ENCODE results near the gene NPAS3. TPM values are rescaled to one million over a fixed set of nuclear protein-coding genes. Genes with fewer than 3 reads are reported as not detected.

The NPAS3 gene
- total RNA-seq, 2 donors from 2014 or later: 0.33 to 0.78 TPM

DNA sequence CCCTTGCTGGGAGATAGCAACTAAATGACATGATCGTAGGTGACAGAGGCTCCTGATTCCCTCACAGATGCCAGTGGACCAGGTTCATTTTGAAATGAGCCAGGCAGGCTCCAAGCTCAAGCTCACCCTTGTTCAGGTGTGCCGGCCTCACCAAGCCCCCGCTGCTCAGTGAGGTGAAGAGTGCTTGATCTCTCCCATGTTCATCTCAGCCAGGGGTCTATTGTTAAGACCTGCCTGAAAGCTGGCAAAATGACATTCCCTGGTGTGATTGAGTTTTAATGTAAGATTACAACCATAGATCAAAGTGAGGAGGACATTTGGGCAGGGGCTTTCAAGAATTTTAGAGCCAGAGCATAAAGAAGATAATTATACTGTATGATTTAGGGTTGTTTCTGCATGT is 514.3 kb downstream of the NPAS3 start:
- no peak overlapping the region for H3K27ac ChIP-seq

DNA sequence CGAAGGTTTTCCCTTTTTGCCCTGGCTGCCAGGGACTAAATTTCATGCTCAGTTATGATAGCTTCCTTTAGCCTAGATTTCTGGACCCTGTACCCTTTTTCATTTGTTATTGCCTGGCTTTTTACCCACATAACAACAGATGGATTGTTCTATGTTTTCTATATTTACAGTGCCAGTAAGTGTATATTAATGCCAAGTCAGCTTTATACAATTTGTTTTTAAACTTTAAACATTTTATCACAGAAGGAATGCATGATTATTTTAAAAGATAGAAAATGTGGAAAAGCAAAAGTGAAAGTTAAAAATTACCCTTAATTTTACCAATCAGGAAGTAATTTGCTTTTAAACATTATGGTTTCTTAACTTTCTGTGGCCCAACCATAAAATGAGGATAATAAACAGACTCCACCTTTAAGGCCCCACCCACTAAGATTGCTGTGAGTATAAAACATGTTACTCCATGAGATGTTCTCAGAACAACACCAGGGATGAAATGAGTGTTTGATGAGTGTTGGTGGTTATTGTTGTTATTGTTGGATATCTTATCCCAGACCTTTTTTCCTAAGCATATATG is 515.4 kb downstream of the NPAS3 start:
- H3K36me3 ChIP-seq (replicated peaks in 1 of 2; ENCODE audit: insufficient read depth in 1 of 2, low read depth in 2 of 2): no peaks in the 10 kb centered on the region
- no peaks in the 10 kb centered on the region for H3K4me1 ChIP-seq
- H3K4me3 ChIP-seq: no peak overlapping the region
- intact Hi-C loops (cut with DNase I): no loop called here
- WGBS, 2 donors: 29 to 45% methylated on average over 1 of the region's 1 CpG
- no peak overlapping the region for H3K27ac ChIP-seq
- H3K9me3 ChIP-seq: no peaks in the 10 kb centered on the region
- DNase-seq (no peak), ATAC-seq (no peak)
- no peaks in the 10 kb centered on the region for H3K27me3 ChIP-seq
- no peak for TF ChIP-seq POLR2A (IDR thresholded peaks at IDR 0.05)
- TF ChIP-seq, protein P1, sequence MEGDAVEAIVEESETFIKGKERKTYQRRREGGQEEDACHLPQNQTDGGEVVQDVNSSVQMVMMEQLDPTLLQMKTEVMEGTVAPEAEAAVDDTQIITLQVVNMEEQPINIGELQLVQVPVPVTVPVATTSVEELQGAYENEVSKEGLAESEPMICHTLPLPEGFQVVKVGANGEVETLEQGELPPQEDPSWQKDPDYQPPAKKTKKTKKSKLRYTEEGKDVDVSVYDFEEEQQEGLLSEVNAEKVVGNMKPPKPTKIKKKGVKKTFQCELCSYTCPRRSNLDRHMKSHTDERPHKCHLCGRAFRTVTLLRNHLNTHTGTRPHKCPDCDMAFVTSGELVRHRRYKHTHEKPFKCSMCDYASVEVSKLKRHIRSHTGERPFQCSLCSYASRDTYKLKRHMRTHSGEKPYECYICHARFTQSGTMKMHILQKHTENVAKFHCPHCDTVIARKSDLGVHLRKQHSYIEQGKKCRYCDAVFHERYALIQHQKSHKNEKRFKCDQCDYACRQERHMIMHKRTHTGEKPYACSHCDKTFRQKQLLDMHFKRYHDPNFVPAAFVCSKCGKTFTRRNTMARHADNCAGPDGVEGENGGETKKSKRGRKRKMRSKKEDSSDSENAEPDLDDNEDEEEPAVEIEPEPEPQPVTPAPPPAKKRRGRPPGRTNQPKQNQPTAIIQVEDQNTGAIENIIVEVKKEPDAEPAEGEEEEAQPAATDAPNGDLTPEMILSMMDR (IDR thresholded peaks at IDR 0.05): no peak

More for the DNA sequence above, 514.3 kb downstream of the NPAS3 start:
- Histone ChIP-seq H3K27me3 (no peaks in the 10 kb centered on the region), H3K36me3 (replicated peaks in 1 of 2; ENCODE audit: insufficient read depth in 1 of 2, low read depth in 2 of 2) (no peaks in the 10 kb centered on the region), H3K4me1 (no peaks in the 10 kb centered on the region), H3K4me3 (no peak overlapping the region), H3K9me3 (no peaks in the 10 kb centered on the region)
- no peak for DNase-seq
- 86 to 93% methylated on average over 3 of the region's 3 CpGs for WGBS, 2 donors
- TF ChIP-seq, protein P1 (IDR thresholded peaks at IDR 0.05): no peak
- no peak for TF ChIP-seq POLR2A (IDR thresholded peaks at IDR 0.05)
- ATAC-seq: no peak
- intact Hi-C loops (cut with DNase I): no loop called here

DNA sequence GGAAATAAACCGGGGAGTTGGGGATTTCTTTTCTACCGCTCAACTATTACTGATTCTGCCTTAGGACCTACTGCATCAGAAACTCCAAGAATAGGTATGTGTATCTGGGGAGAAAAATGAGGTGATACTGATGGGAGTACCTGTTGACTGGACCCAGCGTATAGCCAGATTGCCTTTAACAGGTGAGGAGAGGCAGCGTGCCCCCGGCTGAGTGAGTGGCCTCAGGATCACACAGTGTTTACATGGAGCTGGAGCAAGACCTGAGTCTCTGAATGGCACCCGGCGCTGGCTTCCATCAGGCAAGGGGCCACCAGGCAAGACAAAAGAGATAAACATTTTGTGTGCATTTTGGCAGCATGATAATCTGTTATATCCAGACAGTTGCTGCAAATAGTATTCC is 516.0 kb downstream of the NPAS3 start:
- intact Hi-C loops (cut with DNase I): no loop called here
- DNase-seq: no peak
- no peak overlapping the region for H3K4me3 ChIP-seq
- H3K9me3 ChIP-seq: no peaks in the 10 kb centered on the region
- no peak overlapping the region for H3K27ac ChIP-seq
- H3K27me3 ChIP-seq: no peaks in the 10 kb centered on the region
- H3K4me1 ChIP-seq: no peaks in the 10 kb centered on the region
- H3K36me3 ChIP-seq (replicated peaks in 1 of 2; ENCODE audit: insufficient read depth in 1 of 2, low read depth in 2 of 2): no peaks in the 10 kb centered on the region
- TF ChIP-seq, protein P1 (IDR thresholded peaks at IDR 0.05): no peak
- no peak for TF ChIP-seq POLR2A (IDR thresholded peaks at IDR 0.05)
- ATAC-seq: no peak
- WGBS, 2 donors: 71 to 79% methylated on average over 7 of the region's 7 CpGs

DNA sequence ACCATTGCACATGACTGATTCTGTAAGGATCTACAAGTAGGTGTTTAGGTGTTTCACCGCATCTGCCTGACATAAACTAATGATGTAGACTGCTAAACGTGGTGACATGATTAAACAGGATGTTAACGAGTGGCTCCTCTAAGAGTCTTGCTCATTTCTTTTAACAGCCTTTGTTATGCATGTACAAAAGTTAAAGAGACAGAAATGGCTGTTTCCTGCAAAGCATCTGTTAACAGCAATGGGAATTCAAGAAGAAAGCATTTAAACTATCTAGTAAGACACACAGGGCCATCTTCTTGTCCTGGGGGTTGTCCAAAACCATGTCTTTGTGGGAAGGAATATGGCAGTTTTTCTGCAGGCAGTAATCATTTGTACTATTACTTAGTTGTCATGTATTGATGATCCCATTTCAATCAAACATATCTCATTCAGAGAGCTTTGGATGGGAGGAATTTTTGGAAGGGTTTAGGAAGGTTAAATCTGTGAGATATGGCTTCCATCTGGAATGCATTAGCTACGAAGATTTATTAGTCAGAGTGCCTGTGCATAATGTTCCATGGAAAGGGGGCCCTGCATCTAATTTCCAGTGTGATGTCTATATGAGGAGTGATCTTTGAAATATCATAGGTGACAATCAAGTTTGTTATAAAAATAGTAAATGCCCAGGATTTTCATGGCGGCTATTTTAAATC is 517.1 kb downstream of the NPAS3 start:
- Histone ChIP-seq H3K27ac (no peak overlapping the region), H3K9me3 (no peaks in the 10 kb centered on the region), H3K4me1 (no peaks in the 10 kb centered on the region), H3K4me3 (no peak overlapping the region), H3K27me3 (no peaks in the 10 kb centered on the region), H3K36me3 (replicated peaks in 1 of 2; ENCODE audit: insufficient read depth in 1 of 2, low read depth in 2 of 2) (no peaks in the 10 kb centered on the region)
- ATAC-seq (no peak), DNase-seq (no peak)
- intact Hi-C loops (cut with DNase I): no loop called here
- 72 to 76% methylated on average over 5 of the region's 5 CpGs for WGBS, 2 donors
- TF ChIP-seq, protein P1 (IDR thresholded peaks at IDR 0.05): no peak
- no peak for TF ChIP-seq POLR2A (IDR thresholded peaks at IDR 0.05)

DNA sequence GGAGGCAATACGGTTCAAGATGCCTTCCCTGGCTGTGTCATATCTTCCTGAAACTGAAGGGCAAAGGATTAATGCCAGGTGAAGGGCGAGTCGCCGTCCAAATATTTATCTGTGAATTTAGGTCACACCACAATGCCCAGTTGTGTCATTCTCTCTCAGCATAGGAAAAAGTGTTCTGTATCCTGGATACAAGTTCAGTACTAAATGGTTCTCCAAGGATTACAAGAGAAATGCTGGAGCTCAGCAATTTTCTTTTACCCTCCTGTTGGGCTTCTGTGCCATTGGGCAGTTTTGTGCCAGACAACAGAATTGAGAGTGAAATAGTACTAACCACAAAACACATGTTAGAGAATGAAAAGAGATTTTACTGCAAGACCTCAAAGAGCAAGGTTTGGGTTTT is 518.3 kb downstream of the NPAS3 start:
- H3K27ac ChIP-seq: no peak overlapping the region
- no peaks in the 10 kb centered on the region for H3K9me3 ChIP-seq
- no peaks in the 10 kb centered on the region for H3K27me3 ChIP-seq
- intact Hi-C loops (cut with DNase I): no loop called here
- ATAC-seq: no peak
- no peaks in the 10 kb centered on the region for H3K4me1 ChIP-seq
- no peak overlapping the region for H3K4me3 ChIP-seq
- WGBS, 2 donors: 69 to 73% methylated on average over 4 of the region's 4 CpGs
- H3K36me3 ChIP-seq (replicated peaks in 1 of 2; ENCODE audit: insufficient read depth in 1 of 2, low read depth in 2 of 2): no peaks in the 10 kb centered on the region
- TF ChIP-seq, protein P1 (IDR thresholded peaks at IDR 0.05): no peak
- TF ChIP-seq POLR2A (IDR thresholded peaks at IDR 0.05): no peak
- DNase-seq: no peak
